ENCODE data around the gene DENND6B. TPM values are rescaled to one million over a fixed set of nuclear protein-coding genes. Genes with fewer than 3 reads are reported as not detected.

DENND6B gene
- total and polyA plus RNA-seq, 2 experiments from 2014 or later: 0.71 to 1.3 TPM

DNA sequence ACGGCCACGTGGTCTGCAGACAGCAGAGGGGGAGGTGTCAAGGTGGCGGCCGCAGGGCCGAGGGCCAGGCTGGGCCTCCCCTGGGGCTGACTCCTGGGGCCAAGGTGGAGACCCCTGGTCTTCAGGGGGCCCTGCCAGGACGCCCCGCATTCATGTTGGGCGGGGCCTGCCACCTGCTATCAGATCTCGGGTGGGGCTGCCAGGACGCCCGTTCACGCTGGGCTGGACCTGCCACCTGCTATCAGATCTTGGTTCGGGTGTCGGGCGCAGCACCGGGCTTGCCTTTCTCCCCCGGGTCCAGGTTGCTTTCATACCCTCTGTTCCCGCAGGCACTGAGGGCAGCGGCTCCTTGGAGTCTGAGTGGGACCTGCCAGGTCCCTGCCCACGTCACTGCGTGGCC is 40.5 kb downstream of the DENND6B start:
- H3K9me2 ChIP-seq (ENCODE audit: insufficient read depth): no peaks in the 10 kb centered on the region
- Mint-ChIP-seq H3K27me3 (ENCODE audit: insufficient read depth, low read depth, poor library complexity) (peaks cover 5% of the 10 kb centered on the region), H3K4me1 (no peaks in the 10 kb centered on the region), H3K9me3 (no peaks in the 10 kb centered on the region), H3K4me3 (no peak overlapping the region), H3K36me3 (ENCODE audit: low read depth) (peaks cover 21% of the 10 kb centered on the region), H3K27ac (no peak overlapping the region)
- no peaks in the 10 kb centered on the region for H3F3A ChIP-seq (replicated peaks; ENCODE audit: low read depth)
- no peak for ATAC-seq
- peaks cover under 1% of the 10 kb centered on the region; the same call in 1 of the 2 replicates for H3K79me2 ChIP-seq (replicated peaks; ENCODE audit: insufficient read depth)
- no peaks in the 10 kb centered on the region for H3K4me1 ChIP-seq (ENCODE audit: insufficient read depth)
- no peak overlapping the region for H3K4me3 ChIP-seq
- H2AFZ ChIP-seq: no peak overlapping the region
- TF ChIP-seq JUNB (IDR thresholded peaks at IDR 0.05; ENCODE audit: unreplicated experiment) (no peak), EZH2phosphoT487 (IDR thresholded peaks at IDR 0.05; ENCODE audit: unreplicated experiment) (no peak), STAT1 (IDR thresholded peaks at IDR 0.05; ENCODE audit: unreplicated experiment) (no peak), ZNF114 (CRISPR knock-in tag; IDR thresholded peaks at IDR 0.05) (no peak), EZH2 (IDR thresholded peaks at IDR 0.05; ENCODE audit: low read depth, unreplicated experiment) (no peak), POLR2AphosphoS5 (IDR thresholded peaks at IDR 0.05; ENCODE audit: low read depth) (no peak), ZNF331 (CRISPR knock-in tag; IDR thresholded peaks at IDR 0.05; ENCODE audit: low read depth) (no peak), CREB1 (CRISPR knock-in tag; IDR thresholded peaks at IDR 0.05; ENCODE audit: low read depth) (no peak)
- TF ChIP-seq, protein P1, sequence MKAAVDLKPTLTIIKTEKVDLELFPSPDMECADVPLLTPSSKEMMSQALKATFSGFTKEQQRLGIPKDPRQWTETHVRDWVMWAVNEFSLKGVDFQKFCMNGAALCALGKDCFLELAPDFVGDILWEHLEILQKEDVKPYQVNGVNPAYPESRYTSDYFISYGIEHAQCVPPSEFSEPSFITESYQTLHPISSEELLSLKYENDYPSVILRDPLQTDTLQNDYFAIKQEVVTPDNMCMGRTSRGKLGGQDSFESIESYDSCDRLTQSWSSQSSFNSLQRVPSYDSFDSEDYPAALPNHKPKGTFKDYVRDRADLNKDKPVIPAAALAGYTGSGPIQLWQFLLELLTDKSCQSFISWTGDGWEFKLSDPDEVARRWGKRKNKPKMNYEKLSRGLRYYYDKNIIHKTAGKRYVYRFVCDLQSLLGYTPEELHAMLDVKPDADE (IDR thresholded peaks at IDR 0.05): no peak
- TF ChIP-seq, protein P2, sequence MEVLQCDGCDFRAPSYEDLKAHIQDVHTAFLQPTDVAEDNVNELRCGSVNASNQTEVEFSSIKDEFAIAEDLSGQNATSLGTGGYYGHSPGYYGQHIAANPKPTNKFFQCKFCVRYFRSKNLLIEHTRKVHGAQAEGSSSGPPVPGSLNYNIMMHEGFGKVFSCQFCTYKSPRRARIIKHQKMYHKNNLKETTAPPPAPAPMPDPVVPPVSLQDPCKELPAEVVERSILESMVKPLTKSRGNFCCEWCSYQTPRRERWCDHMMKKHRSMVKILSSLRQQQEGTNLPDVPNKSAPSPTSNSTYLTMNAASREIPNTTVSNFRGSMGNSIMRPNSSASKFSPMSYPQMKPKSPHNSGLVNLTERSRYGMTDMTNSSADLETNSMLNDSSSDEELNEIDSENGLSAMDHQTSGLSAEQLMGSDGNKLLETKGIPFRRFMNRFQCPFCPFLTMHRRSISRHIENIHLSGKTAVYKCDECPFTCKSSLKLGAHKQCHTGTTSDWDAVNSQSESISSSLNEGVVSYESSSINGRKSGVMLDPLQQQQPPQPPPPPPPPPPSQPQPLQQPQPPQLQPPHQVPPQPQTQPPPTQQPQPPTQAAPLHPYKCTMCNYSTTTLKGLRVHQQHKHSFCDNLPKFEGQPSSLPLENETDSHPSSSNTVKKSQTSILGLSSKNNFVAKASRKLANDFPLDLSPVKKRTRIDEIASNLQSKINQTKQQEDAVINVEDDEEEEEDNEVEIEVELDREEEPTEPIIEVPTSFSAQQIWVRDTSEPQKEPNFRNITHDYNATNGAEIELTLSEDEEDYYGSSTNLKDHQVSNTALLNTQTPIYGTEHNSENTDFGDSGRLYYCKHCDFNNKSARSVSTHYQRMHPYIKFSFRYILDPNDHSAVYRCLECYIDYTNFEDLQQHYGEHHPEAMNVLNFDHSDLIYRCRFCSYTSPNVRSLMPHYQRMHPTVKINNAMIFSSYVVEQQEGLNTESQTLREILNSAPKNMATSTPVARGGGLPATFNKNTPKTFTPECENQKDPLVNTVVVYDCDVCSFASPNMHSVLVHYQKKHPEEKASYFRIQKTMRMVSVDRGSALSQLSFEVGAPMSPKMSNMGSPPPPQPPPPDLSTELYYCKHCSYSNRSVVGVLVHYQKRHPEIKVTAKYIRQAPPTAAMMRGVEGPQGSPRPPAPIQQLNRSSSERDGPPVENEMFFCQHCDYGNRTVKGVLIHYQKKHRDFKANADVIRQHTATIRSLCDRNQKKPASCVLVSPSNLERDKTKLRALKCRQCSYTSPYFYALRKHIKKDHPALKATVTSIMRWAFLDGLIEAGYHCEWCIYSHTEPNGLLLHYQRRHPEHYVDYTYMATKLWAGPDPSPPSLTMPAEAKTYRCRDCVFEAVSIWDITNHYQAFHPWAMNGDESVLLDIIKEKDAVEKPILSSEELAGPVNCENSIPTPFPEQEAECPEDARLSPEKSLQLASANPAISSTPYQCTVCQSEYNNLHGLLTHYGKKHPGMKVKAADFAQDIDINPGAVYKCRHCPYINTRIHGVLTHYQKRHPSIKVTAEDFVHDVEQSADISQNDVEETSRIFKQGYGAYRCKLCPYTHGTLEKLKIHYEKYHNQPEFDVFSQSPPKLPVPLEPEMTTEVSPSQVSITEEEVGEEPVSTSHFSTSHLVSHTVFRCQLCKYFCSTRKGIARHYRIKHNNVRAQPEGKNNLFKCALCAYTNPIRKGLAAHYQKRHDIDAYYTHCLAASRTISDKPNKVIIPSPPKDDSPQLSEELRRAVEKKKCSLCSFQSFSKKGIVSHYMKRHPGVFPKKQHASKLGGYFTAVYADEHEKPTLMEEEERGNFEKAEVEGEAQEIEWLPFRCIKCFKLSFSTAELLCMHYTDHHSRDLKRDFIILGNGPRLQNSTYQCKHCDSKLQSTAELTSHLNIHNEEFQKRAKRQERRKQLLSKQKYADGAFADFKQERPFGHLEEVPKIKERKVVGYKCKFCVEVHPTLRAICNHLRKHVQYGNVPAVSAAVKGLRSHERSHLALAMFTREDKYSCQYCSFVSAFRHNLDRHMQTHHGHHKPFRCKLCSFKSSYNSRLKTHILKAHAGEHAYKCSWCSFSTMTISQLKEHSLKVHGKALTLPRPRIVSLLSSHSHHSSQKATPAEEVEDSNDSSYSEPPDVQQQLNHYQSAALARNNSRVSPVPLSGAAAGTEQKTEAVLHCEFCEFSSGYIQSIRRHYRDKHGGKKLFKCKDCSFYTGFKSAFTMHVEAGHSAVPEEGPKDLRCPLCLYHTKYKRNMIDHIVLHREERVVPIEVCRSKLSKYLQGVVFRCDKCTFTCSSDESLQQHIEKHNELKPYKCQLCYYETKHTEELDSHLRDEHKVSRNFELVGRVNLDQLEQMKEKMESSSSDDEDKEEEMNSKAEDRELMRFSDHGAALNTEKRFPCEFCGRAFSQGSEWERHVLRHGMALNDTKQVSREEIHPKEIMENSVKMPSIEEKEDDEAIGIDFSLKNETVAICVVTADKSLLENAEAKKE (CRISPR knock-in tag; IDR thresholded peaks at IDR 0.05): no peak
- TF ChIP-seq, protein P3, sequence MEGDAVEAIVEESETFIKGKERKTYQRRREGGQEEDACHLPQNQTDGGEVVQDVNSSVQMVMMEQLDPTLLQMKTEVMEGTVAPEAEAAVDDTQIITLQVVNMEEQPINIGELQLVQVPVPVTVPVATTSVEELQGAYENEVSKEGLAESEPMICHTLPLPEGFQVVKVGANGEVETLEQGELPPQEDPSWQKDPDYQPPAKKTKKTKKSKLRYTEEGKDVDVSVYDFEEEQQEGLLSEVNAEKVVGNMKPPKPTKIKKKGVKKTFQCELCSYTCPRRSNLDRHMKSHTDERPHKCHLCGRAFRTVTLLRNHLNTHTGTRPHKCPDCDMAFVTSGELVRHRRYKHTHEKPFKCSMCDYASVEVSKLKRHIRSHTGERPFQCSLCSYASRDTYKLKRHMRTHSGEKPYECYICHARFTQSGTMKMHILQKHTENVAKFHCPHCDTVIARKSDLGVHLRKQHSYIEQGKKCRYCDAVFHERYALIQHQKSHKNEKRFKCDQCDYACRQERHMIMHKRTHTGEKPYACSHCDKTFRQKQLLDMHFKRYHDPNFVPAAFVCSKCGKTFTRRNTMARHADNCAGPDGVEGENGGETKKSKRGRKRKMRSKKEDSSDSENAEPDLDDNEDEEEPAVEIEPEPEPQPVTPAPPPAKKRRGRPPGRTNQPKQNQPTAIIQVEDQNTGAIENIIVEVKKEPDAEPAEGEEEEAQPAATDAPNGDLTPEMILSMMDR (conservative IDR thresholded peaks at IDR 0.05; ENCODE audit: low read depth in 2 of 2): no peak
- TF ChIP-seq, protein P4, sequence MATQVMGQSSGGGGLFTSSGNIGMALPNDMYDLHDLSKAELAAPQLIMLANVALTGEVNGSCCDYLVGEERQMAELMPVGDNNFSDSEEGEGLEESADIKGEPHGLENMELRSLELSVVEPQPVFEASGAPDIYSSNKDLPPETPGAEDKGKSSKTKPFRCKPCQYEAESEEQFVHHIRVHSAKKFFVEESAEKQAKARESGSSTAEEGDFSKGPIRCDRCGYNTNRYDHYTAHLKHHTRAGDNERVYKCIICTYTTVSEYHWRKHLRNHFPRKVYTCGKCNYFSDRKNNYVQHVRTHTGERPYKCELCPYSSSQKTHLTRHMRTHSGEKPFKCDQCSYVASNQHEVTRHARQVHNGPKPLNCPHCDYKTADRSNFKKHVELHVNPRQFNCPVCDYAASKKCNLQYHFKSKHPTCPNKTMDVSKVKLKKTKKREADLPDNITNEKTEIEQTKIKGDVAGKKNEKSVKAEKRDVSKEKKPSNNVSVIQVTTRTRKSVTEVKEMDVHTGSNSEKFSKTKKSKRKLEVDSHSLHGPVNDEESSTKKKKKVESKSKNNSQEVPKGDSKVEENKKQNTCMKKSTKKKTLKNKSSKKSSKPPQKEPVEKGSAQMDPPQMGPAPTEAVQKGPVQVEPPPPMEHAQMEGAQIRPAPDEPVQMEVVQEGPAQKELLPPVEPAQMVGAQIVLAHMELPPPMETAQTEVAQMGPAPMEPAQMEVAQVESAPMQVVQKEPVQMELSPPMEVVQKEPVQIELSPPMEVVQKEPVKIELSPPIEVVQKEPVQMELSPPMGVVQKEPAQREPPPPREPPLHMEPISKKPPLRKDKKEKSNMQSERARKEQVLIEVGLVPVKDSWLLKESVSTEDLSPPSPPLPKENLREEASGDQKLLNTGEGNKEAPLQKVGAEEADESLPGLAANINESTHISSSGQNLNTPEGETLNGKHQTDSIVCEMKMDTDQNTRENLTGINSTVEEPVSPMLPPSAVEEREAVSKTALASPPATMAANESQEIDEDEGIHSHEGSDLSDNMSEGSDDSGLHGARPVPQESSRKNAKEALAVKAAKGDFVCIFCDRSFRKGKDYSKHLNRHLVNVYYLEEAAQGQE (IDR thresholded peaks at IDR 0.05; ENCODE audit: unreplicated experiment): no peak
- H3K27ac ChIP-seq (ENCODE audit: low read depth): no peak overlapping the region
- H3K4me2 ChIP-seq: no peak overlapping the region
- H4K20me1 ChIP-seq (replicated peaks; ENCODE audit: insufficient read depth): no peaks in the 10 kb centered on the region
- H3K27me3 ChIP-seq (ENCODE audit: insufficient read depth): no peaks in the 10 kb centered on the region
- H3K36me3 ChIP-seq (ENCODE audit: insufficient read depth): no peaks in the 10 kb centered on the region
- no peak for DNase-seq (ENCODE audit: low spot score)

Data from GM23338 (cell line).